Gastroesophageal sphincter (tissue), 4 donors: Measurements from ENCODE around the gene WDR88. TPM values are rescaled to one million over a fixed set of nuclear protein-coding genes. Genes with fewer than 3 reads are reported as not detected.

Experiments used
- ATAC-seq: fragments of 150-250 bp; one replicate; pipeline ENCODE4 v1.9.1; 2016; ENCODE audit warnings: mild to moderate bottlenecking, moderate library complexity
- H3K27ac ChIP-seq, 4 donors: fragments of 200-600 bp; sonication (generic) in 3 of 4; 1 replicate in 3 of 4; 2 replicates in 1 of 4; pipeline ENCODE4 v1.5.1; 2016 to 2019
- H3K27me3 ChIP-seq: fragments of 200-600 bp; sonication (generic); one replicate; pipeline ENCODE4 v1.5.1; 2019
- H3K36me3 ChIP-seq, 2 donors: fragments of 200-600 bp; sonication (generic); one replicate each; pipeline ENCODE4 v1.5.1; 2019; ENCODE audit warnings: control low read depth in 1 of 2
- H3K4me1 ChIP-seq, 3 donors: fragments of 200-600 bp; sonication (generic); 1 replicate in 2 of 3; 2 replicates in 1 of 3; pipeline ENCODE4 v1.5.1; 2016 to 2019; ENCODE audit warnings: control low read depth in 2 of 3
- H3K4me3 ChIP-seq, 2 donors: fragments of 200-600 bp; sonication (generic); one replicate each; pipeline ENCODE4 v1.5.1; 2019; ENCODE audit warnings: mild to moderate bottlenecking in 1 of 2, moderate library complexity in 1 of 2
- H3K9me3 ChIP-seq, 3 donors: fragments of 200-600 bp; sonication (generic); one replicate each; pipeline ENCODE4 v1.5.1; 2017 to 2019; ENCODE audit warnings: control low read depth in 2 of 3
- CTCF ChIP-seq, 4 experiments: fragments of 200-600 bp in 2 of 4; fragments of 450-650 bp in 2 of 4; sonication (generic) in 1 of 4; IDR thresholded peaks; one replicate each; pipeline ENCODE4 v1.5.1; 2017 to 2019; ENCODE audit warnings: antibody characterized with exemption in 4 of 4, mild to moderate bottlenecking in 2 of 4, moderate library complexity in 2 of 4
- EP300 ChIP-seq: sonication (generic); formaldehyde crosslinking; IDR thresholded peaks from one replicate; pipeline ENCODE4 v1.6.1; 2017; ENCODE audit warnings: antibody characterized with exemption, mild to moderate bottlenecking
- POLR2A ChIP-seq, 2 donors: fragments of 450-650 bp; IDR thresholded peaks; one replicate each; pipeline ENCODE4 v1.6.1; 2017; ENCODE audit warnings: antibody characterized with exemption in 2 of 2, mild to moderate bottlenecking in 2 of 2, moderate library complexity in 1 of 2
- POLR2AphosphoS5 ChIP-seq: sonication (generic); formaldehyde crosslinking; IDR thresholded peaks from one replicate; pipeline ENCODE4 v1.6.1; 2017; ENCODE audit warnings: antibody characterized with exemption
- WGBS, 2 donors: methylation state at CpG; one replicate each; pipeline ENCODE4 v1.1.5; 2018; ENCODE audit warnings: low coverage in 1 of 2; 5-methylcytosine and 5-hydroxymethylcytosine counted together
- total RNA-seq, 4 donors: library from RNA; depleted of rRNA; stranded (reverse); fragments of >200 nt; gene quantifications; one replicate each; pipeline ENCODE4 v1.1.0, GENCODE V29; 2016

The WDR88 gene
- total RNA-seq, 4 donors from 2014 or later: not detected

GRCh38 chr19:33215438-33216197, 83.7 kb downstream of the WDR88 start:
- 90% methylated on average over 2 of the region's 19 CpGs; no CpG with 5 or more reads in 1 of the 2 donors for WGBS, 2 donors

GRCh38 chr19:33216198-33216830, 84.4 kb downstream of the WDR88 start:
- no peaks in the 10 kb centered on the region for H3K4me1 ChIP-seq
- no peak overlapping the region for H3K27ac ChIP-seq
- TF ChIP-seq EP300 (no peak), POLR2AphosphoS5 (no peak), CTCF (IDR thresholded peaks at IDR 0.05) (no peak), POLR2A (IDR thresholded peaks at IDR 0.05) (no peak)
- ATAC-seq: no peak
- no peaks in the 10 kb centered on the region for H3K36me3 ChIP-seq
- H3K9me3 ChIP-seq: no peaks in the 10 kb centered on the region
- H3K27me3 ChIP-seq: peaks cover 41% of the 10 kb centered on the region
- no peak overlapping the region for H3K4me3 ChIP-seq
- 72 to 77% methylated on average over 4 to 9 of the region's 12 CpGs for WGBS, 2 donors

More at GRCh38 chr19:33215438-33216197, 83.7 kb downstream of the WDR88 start:
- Histone ChIP-seq H3K4me3 (no peak overlapping the region), H3K36me3 (no peaks in the 10 kb centered on the region), H3K27ac (no peak overlapping the region), H3K4me1 (no peaks in the 10 kb centered on the region), H3K27me3 (peaks cover 34% of the 10 kb centered on the region), H3K9me3 (no peaks in the 10 kb centered on the region)
- TF ChIP-seq CTCF (IDR thresholded peaks at IDR 0.05): no peak
- no peak for ATAC-seq

- Histone ChIP-seq H3K27me3 (peaks cover 57% of the 10 kb centered on the region), H3K4me3 (no peak overlapping the region), H3K27ac (no peak overlapping the region), H3K9me3 (no peaks in the 10 kb centered on the region), H3K36me3 (no peaks in the 10 kb centered on the region), H3K4me1 (no peaks in the 10 kb centered on the region)
- no peak for ATAC-seq
- WGBS, 2 donors: no CpG with 5 or more reads among the region's 8 CpGs
- no peak for TF ChIP-seq POLR2AphosphoS5
- no peak for TF ChIP-seq POLR2A (IDR thresholded peaks at IDR 0.05)
- no peak for TF ChIP-seq CTCF (IDR thresholded peaks at IDR 0.05)
- no peak for TF ChIP-seq EP300
These were observed 86.0 kb downstream of the WDR88 start for GRCh38 chr19:33217881-33218280.

- no CpG with 5 or more reads among the region's 12 CpGs for WGBS, 2 donors
- ATAC-seq: no peak
- Histone ChIP-seq H3K36me3 (no peaks in the 10 kb centered on the region), H3K4me3 (no peak overlapping the region), H3K27me3 (peaks cover 65% of the 10 kb centered on the region), H3K27ac (no peak overlapping the region), H3K9me3 (no peaks in the 10 kb centered on the region), H3K4me1 (no peaks in the 10 kb centered on the region)
- no peak for TF ChIP-seq CTCF (IDR thresholded peaks at IDR 0.05)
- no peak for TF ChIP-seq POLR2A (IDR thresholded peaks at IDR 0.05)
- TF ChIP-seq EP300: no peak
These were observed 87.4 kb downstream of the WDR88 start for GRCh38 chr19:33219261-33219815.
